Spinal cord (tissue), 4 donors: Measurements from ENCODE around the gene MAGEB5. TPM values are rescaled to one million over a fixed set of nuclear protein-coding genes. Genes with fewer than 3 reads are reported as not detected.

Source experiments
- polyA plus RNA-seq, 2 donors: library from polyadenylated mRNA; unstranded; fragments of 120-200 nt; gene quantifications; one replicate each; pipeline ENCODE4 v1.2.1, GENCODE V29; 2013; ENCODE audit not compliant: insufficient read length in 2 of 2
- total RNA-seq, 2 donors: library from RNA; depleted of rRNA in 1 of 2; stranded (reverse); fragments of 120-200 nt in 1 of 2; fragments of >200 nt in 1 of 2; gene quantifications; one replicate each; pipeline versions ENCODE4 v1.2.3 to v1.2.4, GENCODE V29; 2013 to 2014

MAGEB5 gene
- total and polyA plus RNA-seq, 4 donors: not detected

Other genes starting within 250 kb of the MAGEB5 start
- gene MAGEB18, start 77.8 kb upstream of the MAGEB5 start, total RNA-seq: not detected
- not detected for gene MAGEB18, start 77.8 kb upstream of the MAGEB5 start, polyA plus RNA-seq
- gene MAGEB6B, start 55.6 kb upstream of the MAGEB5 start, total RNA-seq: not detected
- not detected for gene MAGEB6B, start 55.6 kb upstream of the MAGEB5 start, polyA plus RNA-seq
- gene MAGEB6, start 23.7 kb upstream of the MAGEB5 start, total RNA-seq: not detected
- gene MAGEB6, start 23.7 kb upstream of the MAGEB5 start, polyA plus RNA-seq: not detected